ENCODE measurements around the gene CHMP2B.

- TF ChIP-seq EP300 (conservative IDR thresholded peaks at IDR 0.05; ENCODE audit: poor library complexity, severe bottlenecking) (no peak), CTCF (IDR thresholded peaks at IDR 0.05; ENCODE audit: poor library complexity, severe bottlenecking) (no peak), POLR2AphosphoS5 (IDR thresholded peaks at IDR 0.05) (no peak)
Measured at GRCh38 chr3:87268646-87269211, 41.6 kb downstream of the CHMP2B start.
